Endothelial cell of umbilical vein (primary cell): ENCODE results near the gene FAM81A. TPM values are rescaled to one million over a fixed set of nuclear protein-coding genes. Genes with fewer than 3 reads are reported as not detected.

ENCODE experiments used
- Bru-seq: library from RNA; stranded (reverse); fragments of 400-500 nt; gene quantifications from one replicate; lab custom pipeline; 2021; lab: Mats Ljungman, UMichigan
- BruChase-seq, 2 experiments: library from RNA; stranded (reverse); fragments of 400-500 nt; gene quantifications; one replicate each; lab custom pipeline; 2021; lab: Mats Ljungman, UMichigan
- BruUV-seq: library from RNA; stranded (reverse); fragments of 400-500 nt; replicated peaks from 2 replicates; lab custom pipeline; 2021; lab: Mats Ljungman, UMichigan
- CTCF ChIA-PET: fragments of 300-600, 350-600 bp; sonication (Branson Sonifier 250); formaldehyde crosslinking; loops from one replicate; lab custom pipeline; 2021; ENCODE audit warnings: antibody characterized with exemption, inconsistent platforms; lab: Charles Lee
- POLR2A ChIA-PET: fragments of 300-600, 350-600 bp; sonication (Branson Sonifier 250); formaldehyde crosslinking; loops from one replicate; lab custom pipeline; 2021; ENCODE audit warnings: antibody characterized with exemption, inconsistent platforms; lab: Charles Lee
- DNase-seq: peaks from one replicate; pipeline ENCODE4 v3.0.0-alpha.2; 2011; ENCODE audit warnings: low read depth, low spot score
- FAIRE-seq: peaks from 2 replicates; lab custom pipeline; 2011; peaks lifted over from hg19 to GRCh38; lab: Jason Lieb, UNC
- H2AFZ ChIP-seq: 2 replicates; pipeline ENCODE4 v1.6.0; 2012; ENCODE audit warnings: low read depth, low read length, control low read depth, inconsistent platforms
- H3K27ac ChIP-seq: 2 replicates; pipeline ENCODE4 v1.5.1; 2011; ENCODE audit warnings: low read depth, mild to moderate bottlenecking, control low read depth, low read length, moderate library complexity; ENCODE audit not compliant: insufficient read depth
- H3K27me3 ChIP-seq, 2 experiments: 2 replicates each; pipeline versions ENCODE4 v1.6.0 to v1.6.1; 2011; ENCODE audit warnings: low read length in 2 of 2, mixed read lengths in 1 of 2; ENCODE audit not compliant: control insufficient read depth in 2 of 2, insufficient read depth in 2 of 2
- H3K36me3 ChIP-seq, 2 experiments: 2 replicates in 1 of 2; 3 replicates in 1 of 2; pipeline ENCODE4 v1.5.1; 2011; ENCODE audit warnings: low read length in 2 of 2, mild to moderate bottlenecking in 1 of 2, moderate library complexity in 1 of 2; ENCODE audit not compliant: control insufficient read depth in 2 of 2, insufficient read depth in 2 of 2; ENCODE audit errors: extremely low read depth in 1 of 2
- H3K4me1 ChIP-seq: 3 replicates; pipeline ENCODE4 v1.5.1; 2011; ENCODE audit warnings: mild to moderate bottlenecking, low read length; ENCODE audit not compliant: control insufficient read depth, insufficient read depth; ENCODE audit errors: extremely low read depth
- H3K4me2 ChIP-seq: 2 replicates; pipeline ENCODE4 v1.6.1; 2011; ENCODE audit warnings: low read length, control low read depth, mixed read lengths; ENCODE audit not compliant: insufficient read depth
- H3K4me3 ChIP-seq, 3 experiments: fragments of 200-600 bp in 1 of 3; sonication (generic), shearing (Covaris generic) in 1 of 3; replicated peaks in 1 of 3; 2 replicates each; pipeline ENCODE4 v1.5.1; 2011 to 2016; ENCODE audit warnings: control low read depth in 3 of 3, low read length in 3 of 3, mild to moderate bottlenecking in 2 of 3, inconsistent platforms in 1 of 3, low read depth in 1 of 3, moderate library complexity in 1 of 3; ENCODE audit not compliant: insufficient read depth in 1 of 3
- H3K79me2 ChIP-seq: 2 replicates; pipeline ENCODE4 v1.6.0; 2012; ENCODE audit warnings: low read length, inconsistent platforms; ENCODE audit not compliant: control insufficient read depth, insufficient read depth
- H3K9ac ChIP-seq: replicated peaks from 2 replicates; pipeline ENCODE3; 2011; ENCODE audit warnings: low read length, control low read depth; ENCODE audit not compliant: insufficient read depth; ENCODE audit errors: extremely low read depth
- H3K9me1 ChIP-seq: replicated peaks from 3 replicates; pipeline ENCODE4 v1.6.0; 2011; ENCODE audit warnings: mild to moderate bottlenecking, low read length; ENCODE audit not compliant: control insufficient read depth, insufficient read depth; ENCODE audit errors: extremely low read depth
- H3K9me3 ChIP-seq: replicated peaks from 2 replicates; pipeline ENCODE4 v1.5.1; 2012; ENCODE audit warnings: low read length, inconsistent platforms; ENCODE audit not compliant: control insufficient read depth, insufficient read depth
- H4K20me1 ChIP-seq: replicated peaks from 2 replicates; pipeline ENCODE3; 2011; ENCODE audit warnings: mild to moderate bottlenecking, low read length; ENCODE audit not compliant: control insufficient read depth, insufficient read depth; ENCODE audit errors: extremely low read depth
- CTCF ChIP-seq, 2 donors: IDR thresholded peaks; 1 replicate in 1 of 2; 2 replicates in 1 of 2; pipeline ENCODE4 v1.5.1; 2011; ENCODE audit warnings: low read length in 2 of 2, mild to moderate bottlenecking in 2 of 2, moderate library complexity in 2 of 2, control low read depth in 1 of 2, inconsistent platforms in 1 of 2, low read depth in 1 of 2; ENCODE audit not compliant: insufficient read depth in 1 of 2; ENCODE audit errors: extremely low read depth in 1 of 2
- FOS ChIP-seq: IDR thresholded peaks from 2 replicates; pipeline ENCODE4 v1.6.1; 2011; ENCODE audit warnings: mild to moderate bottlenecking, low read length, moderate library complexity, borderline replicate concordance; ENCODE audit not compliant: insufficient read depth
- GATA2 ChIP-seq: IDR thresholded peaks from 2 replicates; pipeline ENCODE4 v1.7.0; 2011; ENCODE audit warnings: low read depth, mild to moderate bottlenecking, moderate library complexity, mixed read lengths, low read length; ENCODE audit not compliant: insufficient read length, insufficient read depth
- JUN ChIP-seq: IDR thresholded peaks from 2 replicates; pipeline ENCODE4 v1.6.1; 2011; ENCODE audit warnings: borderline replicate concordance, low read depth; ENCODE audit not compliant: insufficient read length, insufficient read depth
- MAX ChIP-seq: IDR thresholded peaks from 2 replicates; pipeline ENCODE4 v1.6.1; 2011; ENCODE audit not compliant: insufficient read depth, insufficient read length
- MYC ChIP-seq: IDR thresholded peaks from one replicate; pipeline ENCODE4 v1.6.1; 2011; ENCODE audit warnings: mild to moderate bottlenecking, low read depth, low read length
- POLR2A ChIP-seq: IDR thresholded peaks from 2 replicates; pipeline ENCODE4 v1.6.1; 2012; ENCODE audit warnings: low read depth, mild to moderate bottlenecking, control low read depth, low read length
- POLR2AphosphoS5 ChIP-seq: IDR thresholded peaks from 2 replicates; pipeline ENCODE4 v1.6.1; 2012; ENCODE audit warnings: low read depth, mild to moderate bottlenecking, control low read depth, low read length, moderate library complexity; ENCODE audit not compliant: insufficient read depth
- dilution Hi-C: fragments of 300-500 bp; cut with MboI; formaldehyde crosslinking; loops from one replicate; pipeline ENCODE4 v1.15.0; 2019; ENCODE audit warnings: low sequenced_read_pairs; ENCODE audit not compliant: extremely low pct_ligation_motif_present
- intact Hi-C: fragments of 100-400 bp; cut with micrococcal nuclease; formaldehyde crosslinking; loops from one replicate; pipeline ENCODE4 v1.10.0; 2022
- long read RNA-seq: library from polyadenylated mRNA; stranded (forward); transcript quantifications from one replicate; pipeline ENCODE4 v2.0.0, GENCODE V29; 2021
- polyA minus RNA-seq, 3 experiments: library from RNA; depleted of rRNA, polyadenylated mRNA; stranded (reverse); fragments of >200 nt; gene quantifications; 1 replicate in 1 of 3; 2 replicates in 2 of 3; pipeline ENCODE4 v1.2.3, GENCODE V29; 2011
- polyA plus RNA-seq, 4 experiments: library from polyadenylated mRNA; depleted of rRNA in 3 of 4; stranded (reverse) in 3 of 4; unstranded in 1 of 4; fragments of >200 nt; gene quantifications; 2 replicates each; pipeline versions ENCODE4 v1.2.1 to v1.2.3, GENCODE V29; 2011 to 2012; ENCODE audit warnings: missing spikeins in 1 of 4
- total RNA-seq: library from RNA; stranded (reverse); gene quantifications from 2 replicates; pipeline ENCODE4 v1.2.3, GENCODE V29; 2021

The FAM81A gene
- total RNA-seq (0.32 and 1.2 TPM in 2 replicates), polyA plus RNA-seq (0.28 TPM in 1 of 2 replicates, not detected in the other), polyA minus RNA-seq (not detected in 2 replicates), Bru-seq, nascent RNA (percentile 17 among the genes with signal in this experiment), BruChase-seq, experiment 1, labeled RNA remaining after a 6-hour chase (percentile 10 among the genes with signal in this experiment), BruChase-seq, experiment 2, labeled RNA remaining after a 2-hour chase (percentile 13 among the genes with signal in this experiment)
- 0.13 and 0.19 TPM in 2 replicates for polyA plus RNA-seq (2011; cell fraction: cytosol; rRNA removed)
- polyA plus RNA-seq (2011; cell fraction: nucleus; rRNA removed) = 0.17 TPM in 1 of 2 replicates, not detected in the other
- 0.14 and 0.40 TPM in 2 replicates for polyA plus RNA-seq (2012)
- 4.8 TPM for polyA minus RNA-seq (2011; cell fraction: cytosol; rRNA and poly(A)+ RNA removed)
- polyA minus RNA-seq (2011; cell fraction: nucleus; rRNA and poly(A)+ RNA removed) = not detected in 2 replicates
- long read RNA-seq, partial matches to known transcripts = 0 of 4 reads
- long read RNA-seq, other reads (novel, unspliced or antisense) = 1 of 4 reads

GRCh38 chr15:59437817-59438624, at the start of gene FAM81A:
Gene FAM81A (plus strand): TSS chr15:59438186. CDS start chr15:59458627, 20,441 bp downstream.
- Histone ChIP-seq H3K4me2 (peak within 1 kb of the TSS; percentile 78), H3K27ac (no peak within 1 kb of the TSS), H3K4me1 (peaks cover 10% of the 10 kb centered on the region), H3K27me3 (peaks cover 31 to 32% of the 10 kb centered on the region in 2 experiments), H3K4me3 (peak within 1 kb of the TSS in 2 of 3 experiments; percentile 34 to 57), H3K9me1 (no peaks in the 10 kb centered on the region), H4K20me1 (no peaks in the 10 kb centered on the region), H3K79me2 (no peaks in the 10 kb centered on the region), H3K9me3 (no peaks in the 10 kb centered on the region), H2AFZ (peak within 1 kb of the TSS; percentile 80), H3K36me3 (no peaks in the 10 kb centered on the region), H3K9ac (no peak within 1 kb of the TSS)
- dilution Hi-C loops = no loop called here
- no TSS peak for BruUV-seq
- DNase-seq = peak; percentile 35
- peak; percentile 66 for FAIRE-seq
- intact Hi-C loops = no loop called here
- CTCF ChIA-PET = interaction anchor here (1.0 kb wide), 1 partner anchor 16 kb away, joined by 5 read pairs; no protein-coding TSS in a partner anchor
- TF ChIP-seq POLR2A = no peak
- TF ChIP-seq CTCF (IDR thresholded peaks at IDR 0.05; ENCODE audit: extremely low read depth in 1 of 2, insufficient read depth in 1 of 2, low read depth in 1 of 2, low read length in 2 of 2) = no peak
- no peak for TF ChIP-seq GATA2
- TF ChIP-seq POLR2AphosphoS5 = no peak
- TF ChIP-seq MYC = no peak
- peak; percentile 33 for TF ChIP-seq MAX
- no peak for TF ChIP-seq JUN
- no peak for TF ChIP-seq FOS
- POLR2A ChIA-PET = interaction anchor here (0.6 kb wide), 1 partner anchor 65 kb away, joined by 3 read pairs; the partner anchor contains the start of gene MYO1E
